HepG2 (cell line): ENCODE measurements around the gene STKLD1. TPM values are rescaled to one million over a fixed set of nuclear protein-coding genes. Genes with fewer than 3 reads are reported as not detected.
"Not testable (repeated sequence)": the region's sequence is repeated elsewhere in the genome, so short reads cannot be mapped to it uniquely, and the experiment has no call there.

ENCODE experiments used
- ATAC-seq: fragments of 200-7000 bp; cut with Tn5 transposase; 3 replicates; pipeline ENCODE4 v1.9.1; 2020; ENCODE audit warnings: mild to moderate bottlenecking, moderate library complexity
- BruUV-seq: library from RNA; stranded (reverse); fragments of 400-500 nt; replicated peaks from 2 replicates; lab custom pipeline; 2021; lab: Mats Ljungman, UMichigan
- CTCF ChIA-PET: fragments of 300-600 bp; formaldehyde crosslinking; extraction: SDS; loops from one replicate; lab custom pipeline; 2021; ENCODE audit warnings: low total read pairs, inconsistent platforms, low intra/inter-chr PET ratio; lab: Yijun Ruan, JAX
- POLR2A ChIA-PET: fragments of 350-600 bp; sonication (Branson Sonifier 250); formaldehyde crosslinking; loops from one replicate; lab custom pipeline; 2020; ENCODE audit warnings: antibody characterized with exemption, inconsistent platforms; lab: Yijun Ruan, JAX
- DNase-seq: peaks from one replicate; pipeline ENCODE4 v3.0.0-alpha.2; 2015; ENCODE audit warnings: low spot score
- FAIRE-seq: peaks from 3 replicates; lab custom pipeline; 2011; peaks lifted over from hg19 to GRCh38; lab: Jason Lieb, UNC
- H2AFZ ChIP-seq: one replicate; pipeline ENCODE4 v1.6.1; 2011; ENCODE audit warnings: low read length, inconsistent platforms
- H3K27ac ChIP-seq: fragments of 300-600 bp; 3 replicates; pipeline ENCODE4 v1.8.0; 2011; ENCODE audit warnings: mixed run types, mild to moderate bottlenecking, mixed read lengths, low read length, inconsistent platforms; ENCODE audit not compliant: insufficient read depth; ENCODE audit errors: extremely low read length
- H3K27me3 ChIP-seq, 2 experiments: fragments of 200-600 bp in 1 of 2; 2 replicates in 1 of 2; 3 replicates in 1 of 2; pipeline versions ENCODE4 v1.6.0 to v1.8.0; 2011; ENCODE audit warnings: low read length in 2 of 2, mild to moderate bottlenecking in 2 of 2, moderate library complexity in 2 of 2, inconsistent platforms in 1 of 2; ENCODE audit not compliant: insufficient read depth in 2 of 2, control insufficient read depth in 1 of 2
- H3K36me3 ChIP-seq, 2 experiments: fragments of 200-600 bp in 1 of 2; replicated peaks in 1 of 2; 2 replicates in 1 of 2; 3 replicates in 1 of 2; pipeline versions ENCODE4 v1.5.1 to v1.8.0; 2011; ENCODE audit warnings: low read length in 2 of 2, inconsistent platforms in 1 of 2; ENCODE audit not compliant: insufficient read depth in 2 of 2, control insufficient read depth in 1 of 2
- H3K4me1 ChIP-seq: 2 replicates; pipeline ENCODE4 v1.5.1; 2012; ENCODE audit warnings: low read length, inconsistent platforms; ENCODE audit not compliant: insufficient read depth
- H3K4me2 ChIP-seq: 2 replicates; pipeline ENCODE4 v1.6.0; 2011; ENCODE audit warnings: low read depth, low read length, inconsistent platforms
- H3K4me3 ChIP-seq, 3 experiments: fragments of 200-600 bp in 1 of 3; sonication (generic), shearing (Covaris generic) in 1 of 3; replicated peaks in 1 of 3; 2 replicates each; pipeline ENCODE4 v1.5.1; 2011 to 2016; ENCODE audit warnings: low read length in 3 of 3, inconsistent platforms in 2 of 3, low read depth in 2 of 3, mild to moderate bottlenecking in 2 of 3, control low read depth in 1 of 3, mixed read lengths in 1 of 3; ENCODE audit not compliant: insufficient read depth in 1 of 3
- H3K79me2 ChIP-seq: one replicate; pipeline ENCODE4 v1.6.1; 2011; ENCODE audit warnings: low read length, inconsistent platforms; ENCODE audit not compliant: insufficient read depth
- H3K9ac ChIP-seq: 2 replicates; pipeline ENCODE4 v1.6.0; 2011; ENCODE audit warnings: mild to moderate bottlenecking, low read depth, low read length, inconsistent platforms; ENCODE audit not compliant: insufficient read depth
- H3K9me3 ChIP-seq: 2 replicates; pipeline ENCODE4 v1.5.1; 2012; ENCODE audit warnings: mild to moderate bottlenecking, low read length
- H4K20me1 ChIP-seq: 2 replicates; pipeline ENCODE4 v1.6.0; 2011; ENCODE audit warnings: inconsistent platforms, mild to moderate bottlenecking, low read length, moderate library complexity; ENCODE audit not compliant: insufficient read depth
- CEBPG ChIP-seq: IDR thresholded peaks from 2 replicates; pipeline ENCODE4 v1.6.1; 2016
- DR1 ChIP-seq: sonication (generic); formaldehyde crosslinking; IDR thresholded peaks from 2 replicates; pipeline ENCODE4 v1.8.0; 2021; ENCODE audit warnings: mild to moderate bottlenecking, missing genetic modification reagents, inconsistent platforms
- FOXM1 ChIP-seq: sonication (generic); formaldehyde crosslinking; IDR thresholded peaks from 2 replicates; pipeline ENCODE4 v1.5.0; 2020; ENCODE audit warnings: missing genetic modification reagents
- NFIC ChIP-seq: IDR thresholded peaks from 2 replicates; pipeline ENCODE4 v1.6.1; 2012; ENCODE audit warnings: mild to moderate bottlenecking, low read length, inconsistent platforms
- ZNF781 ChIP-seq: sonication (generic); formaldehyde crosslinking; IDR thresholded peaks from 2 replicates; pipeline ENCODE4 v1.5.1; 2020; ENCODE audit warnings: borderline replicate concordance, mild to moderate bottlenecking, missing genetic modification reagents; ENCODE audit errors: not compliant biosample characterization
- ZNF788 ChIP-seq: sonication (generic); formaldehyde crosslinking; IDR thresholded peaks from 2 replicates; pipeline ENCODE4 v1.5.0; 2020; ENCODE audit warnings: mild to moderate bottlenecking, missing genetic modification reagents, borderline replicate concordance
- WGBS: methylation state at CpG from one replicate; pipeline ENCODE4 v1.1.6; 2017; ENCODE audit warnings: low lambda C conversion rate; 5-methylcytosine and 5-hydroxymethylcytosine counted together
- in situ Hi-C: cut with HindIII; loops from 2 replicates; pipeline ENCODE4 v1.10.0; 2017; ENCODE audit warnings: low pct_unique_long_range_greater_than_20kb; ENCODE audit not compliant: extremely low pct_ligation_motif_present
- intact Hi-C: fragments of 100-400 bp; cut with micrococcal nuclease; formaldehyde crosslinking; loops from one replicate; pipeline ENCODE4 v1.10.0; 2022; ENCODE audit not compliant: unreplicated experiment
- polyA plus RNA-seq, 8 experiments: library from polyadenylated mRNA; depleted of rRNA in 3 of 8; stranded (reverse) in 7 of 8; unstranded in 1 of 8; fragments of >200 nt; fragmentation: Illumina TruSeq in 4 of 8; extraction: Trizol in 4 of 8; gene quantifications; 2 replicates each; pipeline versions ENCODE4 v1.2.1 to v1.2.3, GENCODE V29; 2011 to 2016; ENCODE audit warnings: low read depth in 4 of 8, missing spikeins in 1 of 8, mixed read lengths in 1 of 8; ENCODE audit not compliant: insufficient read depth in 1 of 8
- total RNA-seq, 5 experiments: library from RNA; depleted of rRNA; stranded (reverse); fragments of >200 nt; fragmentation: Illumina TruSeq; extraction: Trizol; gene quantifications; 2 replicates each; pipeline ENCODE4 v1.2.3, GENCODE V29; 2016; ENCODE audit warnings: low read depth in 1 of 5
- TF ChIP-seq, protein P1 (sequence below): sonication (generic); formaldehyde crosslinking; IDR thresholded peaks from 2 replicates; pipeline ENCODE4 v1.4.0; 2020; ENCODE audit warnings: missing genetic modification reagents, borderline replicate concordance
- TF ChIP-seq, protein P2 (sequence below): sonication (generic); formaldehyde crosslinking; IDR thresholded peaks from 2 replicates; pipeline ENCODE4 v1.4.0; 2020; ENCODE audit warnings: missing genetic modification reagents

Gene STKLD1
- total and polyA plus RNA-seq, 2 of the 13 experiments (the other 11 are each of a cell fraction or from before 2014, with no cell fraction given): 1.5 to 2.2 TPM

GRCh38 chr9:133334888-133335287, 41.3 kb upstream of the STKLD1 start:
- WGBS: 35% methylated on average over 11 of the region's 11 CpGs
- H3K9ac ChIP-seq: peak overlapping the region; percentile 91
- peaks cover 26% of the 10 kb centered on the region for H3K79me2 ChIP-seq
- in situ Hi-C loops: loop anchor here (5.0 kb wide), 1 partner anchor 148 kb away; no protein-coding TSS in a partner anchor
- 0 out of 2 replicates have a peak, but pooled peaks have one; percentile 34 for TF ChIP-seq CEBPG (CRISPR knock-in tag)
- H3K27ac ChIP-seq, H3K27me3 ChIP-seq, H4K20me1 ChIP-seq, ATAC-seq, H3K9me3 ChIP-seq, FAIRE-seq, intact Hi-C loops, CTCF ChIA-PET, DNase-seq, BruUV-seq, H2AFZ ChIP-seq: not testable (repeated sequence)
- POLR2A ChIA-PET: interaction anchor here (1.6 kb wide), 1 partner anchor 13 kb away, joined by 7 read pairs; the partner anchor contains the start of genes MED22 and RPL7A
- peaks cover 22% of the 10 kb centered on the region for H3K4me1 ChIP-seq
- peak overlapping the region; percentile 82 to 91 (median 84) for H3K4me3 ChIP-seq
- peak overlapping the region; percentile 85 for H3K4me2 ChIP-seq
- H3K36me3 ChIP-seq: peaks cover 18 to 45% of the 10 kb centered on the region in 2 experiments; a peak in 4 of 5 replicates

DNA sequence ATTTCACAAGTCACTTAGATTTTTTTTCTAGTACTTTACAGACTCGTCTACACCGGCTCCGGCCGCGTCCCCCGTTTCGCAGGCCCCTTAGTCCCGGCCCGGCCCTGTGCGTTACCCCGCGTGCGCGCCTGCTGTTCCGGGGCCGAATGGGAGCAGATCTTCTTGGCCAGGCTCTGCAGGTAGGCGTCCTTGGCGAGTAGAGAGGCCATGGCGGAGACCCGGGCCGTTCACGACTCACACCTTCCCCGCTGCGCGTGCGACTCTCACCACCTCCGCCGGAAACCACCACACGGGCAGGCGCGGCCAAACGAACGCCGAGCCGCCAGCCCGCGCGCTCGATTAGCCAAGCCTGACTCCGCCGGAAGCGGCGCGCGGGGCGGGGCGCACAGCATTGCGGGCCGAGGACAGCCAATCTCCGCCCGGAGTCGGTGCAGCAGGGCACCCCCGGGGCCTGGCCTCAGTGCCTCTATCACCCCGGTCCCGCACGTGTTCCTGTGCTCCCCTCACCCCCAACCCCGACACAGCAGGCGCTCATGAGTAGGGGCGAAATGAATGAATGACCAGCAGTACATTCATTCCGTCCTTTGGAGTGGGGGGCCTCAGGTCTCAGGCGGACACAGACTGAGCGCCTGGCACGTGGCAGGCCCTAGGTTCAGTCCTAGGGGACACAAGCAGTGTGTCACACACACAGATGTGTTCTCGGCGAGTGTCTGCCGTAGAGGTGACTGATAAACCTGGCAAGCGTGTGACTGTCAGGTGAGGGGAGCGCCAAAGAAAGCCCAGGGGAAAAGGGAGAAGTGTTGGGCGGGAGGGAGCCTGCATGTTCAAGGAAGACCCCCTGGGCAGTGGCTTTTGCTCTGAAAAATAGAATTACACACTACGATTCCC, 40.0 kb upstream of the STKLD1 start, which contains the start of gene SURF6:
TSS of gene SURF6 (minus strand) at position 265 of the 888 bp plus-strand sequence. CDS start at position 209, 56 bp downstream.
- Histone ChIP-seq H3K27ac (peak within 1 kb of the TSS; percentile 70), H2AFZ (no peak within 1 kb of the TSS), H3K79me2 (peaks cover 26% of the 10 kb centered on the region), H3K9me3 (no peaks in the 10 kb centered on the region), H3K27me3 (no peaks in the 10 kb centered on the region; a peak in 1 of 5 replicates), H3K4me2 (peak within 1 kb of the TSS; percentile 85), H4K20me1 (0 out of 2 replicates have a peak, but pooled peaks cover 5% of the 10 kb centered on the region), H3K36me3 (peaks cover 21 to 49% of the 10 kb centered on the region in 2 experiments; a peak in 4 of 5 replicates), H3K9ac (peak within 1 kb of the TSS; percentile 91), H3K4me3 (peak within 1 kb of the TSS; percentile 82 to 91 (median 84)), H3K4me1 (peaks cover 22% of the 10 kb centered on the region)
- FAIRE-seq (peak; percentile 26), DNase-seq (peak; percentile 78), ATAC-seq (peak; percentile 90)
- in situ Hi-C loops (no loop called here), intact Hi-C loops (no loop called here)
- CTCF ChIA-PET: no interaction called here
- POLR2A ChIA-PET: interaction anchor here (1.6 kb wide), 1 partner anchor 12 kb away, joined by 7 read pairs; the partner anchor contains the start of genes MED22 and RPL7A
- WGBS: 25% methylated on average over 26 of the region's 70 CpGs
- BruUV-seq: TSS peak; percentile 89
- TF ChIP-seq DR1 (peak; percentile 70), FOXM1 (no peak), ZNF781 (CRISPR knock-in tag) (peak; percentile 85), ZNF788 (CRISPR knock-in tag) (peak; percentile 96), NFIC (no peak)
- TF ChIP-seq, protein P1, sequence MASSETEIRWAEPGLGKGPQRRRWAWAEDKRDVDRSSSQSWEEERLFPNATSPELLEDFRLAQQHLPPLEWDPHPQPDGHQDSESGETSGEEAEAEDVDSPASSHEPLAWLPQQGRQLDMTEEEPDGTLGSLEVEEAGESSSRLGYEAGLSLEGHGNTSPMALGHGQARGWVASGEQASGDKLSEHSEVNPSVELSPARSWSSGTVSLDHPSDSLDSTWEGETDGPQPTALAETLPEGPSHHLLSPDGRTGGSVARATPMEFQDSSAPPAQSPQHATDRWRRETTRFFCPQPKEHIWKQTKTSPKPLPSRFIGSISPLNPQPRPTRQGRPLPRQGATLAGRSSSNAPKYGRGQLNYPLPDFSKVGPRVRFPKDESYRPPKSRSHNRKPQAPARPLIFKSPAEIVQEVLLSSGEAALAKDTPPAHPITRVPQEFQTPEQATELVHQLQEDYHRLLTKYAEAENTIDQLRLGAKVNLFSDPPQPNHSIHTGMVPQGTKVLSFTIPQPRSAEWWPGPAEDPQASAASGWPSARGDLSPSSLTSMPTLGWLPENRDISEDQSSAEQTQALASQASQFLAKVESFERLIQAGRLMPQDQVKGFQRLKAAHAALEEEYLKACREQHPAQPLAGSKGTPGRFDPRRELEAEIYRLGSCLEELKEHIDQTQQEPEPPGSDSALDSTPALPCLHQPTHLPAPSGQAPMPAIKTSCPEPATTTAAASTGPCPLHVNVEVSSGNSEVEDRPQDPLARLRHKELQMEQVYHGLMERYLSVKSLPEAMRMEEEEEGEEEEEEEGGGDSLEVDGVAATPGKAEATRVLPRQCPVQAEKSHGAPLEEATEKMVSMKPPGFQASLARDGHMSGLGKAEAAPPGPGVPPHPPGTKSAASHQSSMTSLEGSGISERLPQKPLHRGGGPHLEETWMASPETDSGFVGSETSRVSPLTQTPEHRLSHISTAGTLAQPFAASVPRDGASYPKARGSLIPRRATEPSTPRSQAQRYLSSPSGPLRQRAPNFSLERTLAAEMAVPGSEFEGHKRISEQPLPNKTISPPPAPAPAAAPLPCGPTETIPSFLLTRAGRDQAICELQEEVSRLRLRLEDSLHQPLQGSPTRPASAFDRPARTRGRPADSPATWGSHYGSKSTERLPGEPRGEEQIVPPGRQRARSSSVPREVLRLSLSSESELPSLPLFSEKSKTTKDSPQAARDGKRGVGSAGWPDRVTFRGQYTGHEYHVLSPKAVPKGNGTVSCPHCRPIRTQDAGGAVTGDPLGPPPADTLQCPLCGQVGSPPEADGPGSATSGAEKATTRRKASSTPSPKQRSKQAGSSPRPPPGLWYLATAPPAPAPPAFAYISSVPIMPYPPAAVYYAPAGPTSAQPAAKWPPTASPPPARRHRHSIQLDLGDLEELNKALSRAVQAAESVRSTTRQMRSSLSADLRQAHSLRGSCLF (CRISPR knock-in tag): no peak
- TF ChIP-seq, protein P2, sequence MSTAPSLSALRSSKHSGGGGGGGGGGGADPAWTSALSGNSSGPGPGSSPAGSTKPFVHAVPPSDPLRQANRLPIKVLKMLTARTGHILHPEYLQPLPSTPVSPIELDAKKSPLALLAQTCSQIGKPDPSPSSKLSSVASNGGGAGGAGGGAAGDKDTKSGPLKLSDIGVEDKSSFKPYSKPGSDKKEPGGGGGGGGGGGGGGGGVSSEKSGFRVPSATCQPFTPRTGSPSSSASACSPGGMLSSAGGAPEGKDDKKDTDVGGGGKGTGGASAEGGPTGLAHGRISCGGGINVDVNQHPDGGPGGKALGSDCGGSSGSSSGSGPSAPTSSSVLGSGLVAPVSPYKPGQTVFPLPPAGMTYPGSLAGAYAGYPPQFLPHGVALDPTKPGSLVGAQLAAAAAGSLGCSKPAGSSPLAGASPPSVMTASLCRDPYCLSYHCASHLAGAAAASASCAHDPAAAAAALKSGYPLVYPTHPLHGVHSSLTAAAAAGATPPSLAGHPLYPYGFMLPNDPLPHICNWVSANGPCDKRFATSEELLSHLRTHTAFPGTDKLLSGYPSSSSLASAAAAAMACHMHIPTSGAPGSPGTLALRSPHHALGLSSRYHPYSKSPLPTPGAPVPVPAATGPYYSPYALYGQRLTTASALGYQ: peak; percentile 83; the same call in 1 of the 2 replicates
